SK-N-SH (cell line): ENCODE data around the gene DRC3. TPM values are rescaled to one million over a fixed set of nuclear protein-coding genes. Genes with fewer than 3 reads are reported as not detected.

Experiments used
- CTCF ChIA-PET: fragments of 300-600, 350-600 bp; formaldehyde crosslinking; extraction: SDS; loops from one replicate; lab custom pipeline; 2021; lab: Yijun Ruan, JAX
- POLR2A ChIA-PET: fragments of 350-600 bp; sonication (Branson Sonifier 250); formaldehyde crosslinking; extraction: SDS; loops from one replicate; lab custom pipeline; 2020; ENCODE audit warnings: antibody characterized with exemption, inconsistent platforms; lab: Yijun Ruan, JAX
- DNase-seq: peaks from one replicate; pipeline ENCODE4 v3.0.0; 2012
- H2AFZ ChIP-seq: fragments of 200-600 bp; sonication (generic); 2 replicates; pipeline ENCODE4 v1.8.1; 2016; ENCODE audit warnings: antibody characterized with exemption, mild to moderate bottlenecking, low read depth
- H3F3A ChIP-seq: fragments of 200-600 bp; sonication (generic); replicated peaks from 2 replicates; pipeline ENCODE3; 2016; ENCODE audit warnings: antibody characterized with exemption, mild to moderate bottlenecking; ENCODE audit not compliant: insufficient read depth
- H3K27ac ChIP-seq, 2 experiments: fragments of 200-500 bp in 1 of 2; fragments of 200-600 bp in 1 of 2; sonication (Bioruptor generic) in 1 of 2; sonication (generic), shearing (Covaris generic) in 1 of 2; 2 replicates each; pipeline versions ENCODE4 v1.5.1 to v1.6.1; 2014 to 2016; ENCODE audit warnings: low read depth in 2 of 2, inconsistent platforms in 1 of 2, low read length in 1 of 2, mild to moderate bottlenecking in 1 of 2, mixed read lengths in 1 of 2
- H3K27me3 ChIP-seq: fragments of 200-600 bp; sonication (generic), shearing (Covaris generic); 2 replicates; pipeline ENCODE4 v1.6.1; 2016; ENCODE audit warnings: mixed run types; ENCODE audit not compliant: insufficient read depth
- H3K36me3 ChIP-seq, 2 experiments: fragments of 200-500 bp in 1 of 2; fragments of 200-600 bp in 1 of 2; sonication (Bioruptor generic) in 1 of 2; sonication (generic) in 1 of 2; replicated peaks in 1 of 2; 2 replicates each; pipeline versions ENCODE3 to v1.5.1; 2014 to 2016; ENCODE audit warnings: low read length in 1 of 2, mild to moderate bottlenecking in 1 of 2; ENCODE audit not compliant: insufficient read depth in 2 of 2, control insufficient read depth in 1 of 2
- H3K4me1 ChIP-seq, 2 experiments: fragments of 200-500 bp in 1 of 2; fragments of 200-600 bp in 1 of 2; sonication (Bioruptor generic) in 1 of 2; sonication (generic), shearing (Covaris generic) in 1 of 2; 2 replicates each; pipeline versions ENCODE4 v1.5.1 to v1.6.1; 2014 to 2016; ENCODE audit warnings: low read depth in 1 of 2, low read length in 1 of 2, mixed run types in 1 of 2; ENCODE audit not compliant: insufficient read depth in 2 of 2, control insufficient read depth in 1 of 2
- H3K4me2 ChIP-seq: fragments of 200-600 bp; sonication (generic), shearing (Covaris generic); 2 replicates; pipeline ENCODE4 v1.6.1; 2017; ENCODE audit warnings: mixed run types
- H3K4me3 ChIP-seq, 2 experiments: fragments of 200-500 bp in 1 of 2; fragments of 200-600 bp in 1 of 2; sonication (Bioruptor generic) in 1 of 2; sonication (generic), shearing (Covaris generic) in 1 of 2; 2 replicates each; pipeline versions ENCODE4 v1.5.1 to v1.8.1; 2014 to 2016; ENCODE audit warnings: low read depth in 2 of 2, inconsistent platforms in 1 of 2, low read length in 1 of 2, mild to moderate bottlenecking in 1 of 2, mixed read lengths in 1 of 2, moderate library complexity in 1 of 2
- H3K79me2 ChIP-seq: fragments of 200-600 bp; sonication (generic); 2 replicates; pipeline ENCODE4 v1.8.1; 2017; ENCODE audit warnings: mild to moderate bottlenecking; ENCODE audit not compliant: insufficient read depth
- H3K9ac ChIP-seq: fragments of 200-600 bp; sonication (generic); 2 replicates; pipeline ENCODE4 v1.6.1; 2017; ENCODE audit warnings: mixed run types
- H3K9me2 ChIP-seq: fragments of 200-600 bp; sonication (generic); 2 replicates; pipeline ENCODE4 v1.6.1; 2017; ENCODE audit warnings: mixed run types
- H3K9me3 ChIP-seq: fragments of 200-600 bp; sonication (generic); 2 replicates; pipeline ENCODE4 v1.6.1; 2017; ENCODE audit warnings: mixed run types, mild to moderate bottlenecking, moderate library complexity
- H4K20me1 ChIP-seq: fragments of 200-600 bp; sonication (generic); 2 replicates; pipeline ENCODE4 v1.6.1; 2017; ENCODE audit warnings: mild to moderate bottlenecking, mixed run types; ENCODE audit not compliant: insufficient read depth
- CHD2 ChIP-seq: fragments of 150-350 bp; IDR thresholded peaks from 2 replicates; pipeline ENCODE4 v1.6.1; 2018; ENCODE audit warnings: low read length; ENCODE audit not compliant: partially characterized antibody
- CTCF ChIP-seq: fragments of 200-600 bp; sonication (generic); IDR thresholded peaks from 2 replicates; pipeline ENCODE4 v1.6.1; 2017; ENCODE audit warnings: antibody characterized with exemption, mild to moderate bottlenecking, moderate library complexity
- EZH2phosphoT487 ChIP-seq: fragments of 200-600 bp; sonication (generic); IDR thresholded peaks from 2 replicates; pipeline ENCODE4 v1.6.1; 2017; ENCODE audit warnings: low read depth, mixed run types, mild to moderate bottlenecking, antibody characterized with exemption, moderate library complexity, borderline replicate concordance
- FOSL2 ChIP-seq: IDR thresholded peaks from 2 replicates; pipeline ENCODE4 v1.4.0; 2012; ENCODE audit warnings: low read depth, mild to moderate bottlenecking, moderate library complexity, borderline replicate concordance
- FOXM1 ChIP-seq: IDR thresholded peaks from 2 replicates; pipeline ENCODE4 v1.4.0; 2012; ENCODE audit warnings: low read depth, mild to moderate bottlenecking
- GABPA ChIP-seq: IDR thresholded peaks from 2 replicates; pipeline ENCODE4 v1.4.0; 2012; ENCODE audit warnings: low read depth, mild to moderate bottlenecking
- GATA2 ChIP-seq: sonication (generic); formaldehyde crosslinking; IDR thresholded peaks from 2 replicates; pipeline ENCODE4 v1.5.0; 2020; ENCODE audit warnings: mild to moderate bottlenecking, missing genetic modification reagents
- MAX ChIP-seq: IDR thresholded peaks from 2 replicates; pipeline ENCODE4 v1.4.0; 2012; ENCODE audit warnings: low read depth
- NFIC ChIP-seq: IDR thresholded peaks from 2 replicates; pipeline ENCODE4 v1.4.0; 2012; ENCODE audit warnings: borderline replicate concordance
- RCOR1 ChIP-seq: fragments of 150-350 bp; IDR thresholded peaks from 2 replicates; pipeline ENCODE4 v1.6.1; 2017; ENCODE audit warnings: antibody characterized with exemption, low read length
- RFX5 ChIP-seq: IDR thresholded peaks from 2 replicates; pipeline ENCODE4 v1.6.1; 2012; ENCODE audit warnings: mild to moderate bottlenecking, improper control_type of control experiment, low read length
- SIN3A ChIP-seq: IDR thresholded peaks from 2 replicates; pipeline ENCODE4 v1.6.1; 2012; ENCODE audit warnings: low read depth, mild to moderate bottlenecking, low read length, moderate library complexity, borderline replicate concordance
- USF1 ChIP-seq: IDR thresholded peaks from 2 replicates; pipeline ENCODE4 v1.4.0; 2012; ENCODE audit warnings: low read depth, borderline replicate concordance
- YY1 ChIP-seq: IDR thresholded peaks from 2 replicates; pipeline ENCODE4 v1.4.0; 2012; ENCODE audit warnings: low read depth, mild to moderate bottlenecking
- ZBTB33 ChIP-seq: IDR thresholded peaks from 2 replicates; pipeline ENCODE4 v1.4.0; 2012; ENCODE audit warnings: low read depth, borderline replicate concordance
- WGBS: methylation state at CpG from one replicate; pipeline ENCODE4 v1.1.6; 2017; ENCODE audit warnings: low lambda C conversion rate; 5-methylcytosine and 5-hydroxymethylcytosine counted together
- polyA plus RNA-seq, 3 experiments: library from polyadenylated mRNA; depleted of rRNA; stranded (reverse); fragments of >200 nt; gene quantifications; 2 replicates each; pipeline ENCODE4 v1.2.3, GENCODE V29; 2012

Gene DRC3
- polyA plus RNA-seq, 1 of the 3 experiments (the other 2 are of a cell fraction), result 3.6 TPM

- Histone ChIP-seq H3K9ac (no peak overlapping the region), H3K27ac (peak overlapping the region in 1 of 2 experiments; percentile 44; a peak in 1 of 4 replicates), H4K20me1 (no peaks in the 10 kb centered on the region), H3K79me2 (no peaks in the 10 kb centered on the region), H3K4me2 (no peak overlapping the region), H3K27me3 (no peaks in the 10 kb centered on the region), H3K36me3 (peaks cover 0 to 17% of the 10 kb centered on the region in 2 experiments), H3K9me3 (no peaks in the 10 kb centered on the region), H3K4me1 (peaks cover 0 to 38% of the 10 kb centered on the region in 2 experiments; a peak in 1 of 4 replicates), H2AFZ (no peak overlapping the region), H3F3A (peaks cover 4% of the 10 kb centered on the region), H3K9me2 (no peaks in the 10 kb centered on the region), H3K4me3 (no peak overlapping the region)
- DNase-seq, result no peak
- WGBS, result 96% methylated on average over 2 of the region's 2 CpGs
- ChIA-PET CTCF (interaction anchor here (1.1 to 1.5 kb wide), 2 partner anchors 13 to 25 kb away, joined by 3 to 7 read pairs; no protein-coding TSS in a partner anchor), POLR2A (no interaction called here)
- no peak for TF ChIP-seq CTCF
- TF ChIP-seq YY1, result no peak
- no peak for TF ChIP-seq GABPA
- TF ChIP-seq RCOR1, result no peak
- TF ChIP-seq FOSL2, result no peak
- TF ChIP-seq ZBTB33, result no peak
- TF ChIP-seq RFX5, result no peak
- TF ChIP-seq CHD2, result no peak
- no peak for TF ChIP-seq FOXM1
Measured at GRCh38 chr17:18019838-18020154, 47.1 kb downstream of the DRC3 start.

- Histone ChIP-seq H3K4me3 (no peak overlapping the region), H3F3A (peaks cover 4% of the 10 kb centered on the region), H4K20me1 (no peaks in the 10 kb centered on the region), H3K9me3 (no peaks in the 10 kb centered on the region), H3K27me3 (no peaks in the 10 kb centered on the region), H3K4me2 (no peak overlapping the region), H3K79me2 (no peaks in the 10 kb centered on the region)
- WGBS, result 98% methylated on average over 6 of the region's 6 CpGs
- CTCF ChIA-PET, result interaction anchor here (1.2 kb wide), 1 partner anchor 18 kb away, joined by 3 read pairs; no protein-coding TSS in a partner anchor
- TF ChIP-seq SIN3A, result no peak
- TF ChIP-seq FOXM1, result no peak
- no peak for TF ChIP-seq MAX
- no peak for TF ChIP-seq NFIC
- TF ChIP-seq GATA2 (CRISPR knock-in tag), result no peak
- no peak for TF ChIP-seq EZH2phosphoT487
- TF ChIP-seq USF1, result no peak
- TF ChIP-seq GABPA, result no peak
- no peak for TF ChIP-seq CTCF
- TF ChIP-seq, all 33 proteins: peak for 0
- POLR2A ChIA-PET, result no interaction called here
- Histone ChIP-seq H3K36me3 (peaks cover 0 to 10% of the 10 kb centered on the region in 2 experiments), H3K4me1 (peaks cover 6 to 46% of the 10 kb centered on the region in 2 experiments; a peak in 2 of 4 replicates), H2AFZ (no peak overlapping the region), H3K9ac (no peak overlapping the region), H3K9me2 (no peaks in the 10 kb centered on the region), H3K27ac (no peak overlapping the region)
- DNase-seq, result no peak
Measured at GRCh38 chr17:18020971-18021370, 48.3 kb downstream of the DRC3 start.
